GM18508 (cell line): ENCODE results near the gene SFPQ.
"Not testable (repeated sequence)": the region's sequence is repeated elsewhere in the genome, so short reads cannot be mapped to it uniquely, and the experiment has no call there.

ENCODE experiments used
- ATAC-seq: cut with Tn5 transposase; IDR thresholded peaks from one replicate; pipeline ENCODE4 v1.9.1; 2021; ENCODE audit warnings: moderate number of reproducible peaks; ENCODE audit not compliant: insufficient read depth, unreplicated experiment

The SFPQ gene, protein sequence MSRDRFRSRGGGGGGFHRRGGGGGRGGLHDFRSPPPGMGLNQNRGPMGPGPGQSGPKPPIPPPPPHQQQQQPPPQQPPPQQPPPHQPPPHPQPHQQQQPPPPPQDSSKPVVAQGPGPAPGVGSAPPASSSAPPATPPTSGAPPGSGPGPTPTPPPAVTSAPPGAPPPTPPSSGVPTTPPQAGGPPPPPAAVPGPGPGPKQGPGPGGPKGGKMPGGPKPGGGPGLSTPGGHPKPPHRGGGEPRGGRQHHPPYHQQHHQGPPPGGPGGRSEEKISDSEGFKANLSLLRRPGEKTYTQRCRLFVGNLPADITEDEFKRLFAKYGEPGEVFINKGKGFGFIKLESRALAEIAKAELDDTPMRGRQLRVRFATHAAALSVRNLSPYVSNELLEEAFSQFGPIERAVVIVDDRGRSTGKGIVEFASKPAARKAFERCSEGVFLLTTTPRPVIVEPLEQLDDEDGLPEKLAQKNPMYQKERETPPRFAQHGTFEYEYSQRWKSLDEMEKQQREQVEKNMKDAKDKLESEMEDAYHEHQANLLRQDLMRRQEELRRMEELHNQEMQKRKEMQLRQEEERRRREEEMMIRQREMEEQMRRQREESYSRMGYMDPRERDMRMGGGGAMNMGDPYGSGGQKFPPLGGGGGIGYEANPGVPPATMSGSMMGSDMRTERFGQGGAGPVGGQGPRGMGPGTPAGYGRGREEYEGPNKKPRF

DNA sequence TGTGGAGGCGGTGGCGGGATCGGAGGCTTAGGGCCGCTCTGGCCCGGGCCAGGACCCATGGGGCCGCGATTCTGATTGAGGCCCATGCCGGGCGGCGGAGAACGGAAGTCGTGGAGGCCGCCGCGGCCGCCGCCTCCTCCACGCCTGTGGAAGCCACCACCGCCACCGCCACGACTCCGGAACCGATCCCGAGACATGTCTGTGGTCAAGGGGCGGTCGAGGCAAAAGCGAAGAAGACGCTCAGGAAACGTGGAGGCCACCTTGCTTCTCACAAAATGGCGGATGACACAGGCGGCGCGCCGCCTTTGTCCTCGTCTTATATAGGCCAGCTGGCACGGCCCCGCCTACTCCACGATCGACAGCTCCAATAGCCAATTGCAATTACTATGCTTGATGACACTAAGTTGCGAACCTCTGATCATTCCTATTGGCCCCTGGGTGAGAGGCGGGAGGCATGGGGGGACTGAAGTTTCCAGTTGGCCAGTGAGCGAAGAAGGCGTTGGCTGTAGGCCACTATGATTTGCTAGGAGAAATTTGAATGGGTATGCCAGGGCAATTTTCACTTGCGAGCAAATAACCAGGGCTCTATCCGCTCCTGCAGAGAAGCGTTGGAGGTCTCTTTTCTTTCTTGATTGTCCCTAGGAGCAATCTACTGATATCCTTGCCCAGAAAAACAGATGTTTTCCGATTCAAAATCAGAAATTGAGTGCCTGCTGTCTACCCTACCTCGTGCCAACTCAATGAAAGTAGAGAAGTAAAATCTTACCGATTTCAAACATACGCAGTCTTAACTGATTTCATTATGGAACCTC, at the start of gene SFPQ:
Gene SFPQ (minus strand): TSS at position 293 of the 812 bp plus-strand sequence. CDS start 96 bp downstream, at position 197.
- ATAC-seq = peak; percentile 79

DNA sequence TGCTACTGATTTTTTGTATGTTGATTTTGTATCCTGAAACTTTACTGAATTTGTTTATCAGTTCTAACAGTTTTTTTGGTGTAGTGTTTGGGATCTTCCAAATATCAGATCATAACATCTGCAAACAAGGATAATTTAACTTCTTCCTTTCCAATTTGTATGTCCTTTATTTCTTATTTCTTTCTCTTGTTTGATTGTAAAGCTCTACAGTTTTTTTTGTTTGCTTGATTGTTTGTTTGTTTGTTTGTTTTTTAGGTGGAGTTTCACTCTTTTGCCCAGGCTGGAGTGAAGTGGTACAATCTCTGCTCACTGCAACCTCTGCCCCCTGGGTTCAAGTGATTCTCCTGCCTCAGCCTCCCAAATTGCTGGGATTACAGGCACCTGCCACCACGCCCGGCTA, 43.8 kb upstream of the SFPQ start:
- not testable (repeated sequence) for ATAC-seq

DNA sequence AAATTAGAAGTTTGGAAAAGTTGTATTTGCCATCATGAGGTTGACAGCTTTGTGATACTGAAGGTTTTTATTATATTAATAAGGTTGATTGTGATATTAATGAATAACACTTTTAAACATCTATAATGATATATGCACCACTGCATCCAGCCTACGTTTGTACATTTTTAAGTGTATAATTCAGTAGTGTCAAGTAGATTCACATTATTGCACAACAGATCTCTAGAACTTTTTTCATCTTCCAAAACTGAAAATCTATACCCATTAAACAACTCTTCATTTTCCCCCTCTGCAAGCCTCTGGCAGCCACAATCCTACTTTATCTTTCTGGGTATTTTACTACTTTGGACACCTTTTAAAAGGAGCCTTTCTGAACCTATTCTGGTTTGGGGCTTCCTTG, 38.3 kb upstream of the SFPQ start:
- no peak for ATAC-seq

DNA sequence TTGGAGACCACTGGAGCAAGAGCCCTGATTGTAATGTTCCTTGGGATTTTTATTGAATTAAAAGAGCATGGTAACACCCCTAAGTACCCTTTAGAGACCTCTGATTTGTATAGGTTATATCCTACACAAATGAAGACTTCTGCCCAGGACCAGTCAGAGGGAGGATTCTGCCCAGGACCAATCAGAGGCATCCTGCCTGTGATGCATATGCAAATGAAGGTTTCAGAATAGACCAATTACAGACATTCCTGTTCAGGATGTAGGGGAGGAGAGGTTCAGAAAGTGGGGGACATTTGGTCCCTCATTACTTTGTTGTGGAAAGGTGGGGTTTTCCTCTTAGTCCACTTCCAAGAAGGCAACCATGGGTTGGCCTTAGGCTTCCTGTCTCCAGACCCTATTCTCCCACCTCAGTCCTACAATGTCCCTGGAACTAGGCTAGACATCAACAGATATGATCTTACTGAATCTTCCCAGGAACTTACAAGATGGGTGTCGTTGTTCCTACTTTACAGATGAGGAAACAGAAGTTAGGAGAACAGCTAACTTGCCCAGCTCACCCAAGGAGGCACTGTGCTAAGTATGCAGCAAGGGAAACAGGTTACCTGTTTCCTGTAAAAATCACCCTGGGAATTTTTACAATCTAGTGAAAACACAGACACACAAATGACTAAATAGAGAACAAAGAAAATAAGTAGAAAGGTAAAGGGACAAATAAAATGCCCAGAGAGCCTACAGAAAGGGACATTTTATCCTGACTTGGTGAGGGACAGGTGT, 36.8 kb upstream of the SFPQ start:
- no peak for ATAC-seq

DNA sequence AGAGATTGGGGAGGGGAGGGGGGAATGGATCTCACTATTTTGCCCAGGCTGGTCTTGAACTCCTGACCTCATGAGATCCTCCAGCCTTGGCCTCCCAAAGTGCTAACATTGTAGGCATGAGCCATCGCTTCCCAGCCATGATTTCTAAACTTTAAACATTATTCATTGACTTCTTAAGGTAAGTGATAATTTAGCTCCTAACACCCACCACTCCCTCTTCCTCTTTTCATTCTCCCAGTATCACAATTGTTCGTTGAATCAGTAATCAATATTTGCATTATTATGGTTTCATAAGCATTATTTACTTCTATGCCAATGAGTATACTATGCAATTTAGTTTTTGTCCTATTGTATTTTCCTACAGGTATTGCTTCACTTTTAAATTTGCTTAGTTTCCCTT, 33.6 kb upstream of the SFPQ start:
- ATAC-seq = no peak

DNA sequence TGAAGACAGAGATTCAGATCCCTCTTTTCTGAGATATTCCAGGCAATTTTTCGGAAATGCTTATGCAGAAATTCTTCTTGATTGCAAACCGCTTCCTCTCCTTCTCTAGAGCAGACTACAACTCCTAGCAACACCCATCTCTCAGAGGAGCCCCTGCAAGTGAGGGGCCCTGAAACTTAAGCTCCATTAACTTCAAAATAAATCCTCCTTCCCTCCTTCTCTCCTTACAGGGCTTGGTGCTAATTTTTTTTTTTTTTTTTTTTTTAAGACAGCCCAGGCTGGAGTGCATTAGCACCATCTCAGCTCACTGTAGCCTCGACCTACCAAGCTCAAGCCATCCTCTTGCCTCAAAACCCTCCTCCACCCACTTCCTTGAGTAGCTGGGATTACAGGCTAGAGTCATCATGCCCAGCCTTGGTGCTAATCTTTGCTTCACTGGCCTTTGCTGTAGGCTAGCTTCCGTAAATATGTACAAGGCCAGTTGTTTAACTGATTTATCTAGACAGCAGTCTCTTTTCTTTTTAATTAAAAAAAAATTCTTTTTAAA, 30.2 kb upstream of the SFPQ start:
- ATAC-seq = no peak

DNA sequence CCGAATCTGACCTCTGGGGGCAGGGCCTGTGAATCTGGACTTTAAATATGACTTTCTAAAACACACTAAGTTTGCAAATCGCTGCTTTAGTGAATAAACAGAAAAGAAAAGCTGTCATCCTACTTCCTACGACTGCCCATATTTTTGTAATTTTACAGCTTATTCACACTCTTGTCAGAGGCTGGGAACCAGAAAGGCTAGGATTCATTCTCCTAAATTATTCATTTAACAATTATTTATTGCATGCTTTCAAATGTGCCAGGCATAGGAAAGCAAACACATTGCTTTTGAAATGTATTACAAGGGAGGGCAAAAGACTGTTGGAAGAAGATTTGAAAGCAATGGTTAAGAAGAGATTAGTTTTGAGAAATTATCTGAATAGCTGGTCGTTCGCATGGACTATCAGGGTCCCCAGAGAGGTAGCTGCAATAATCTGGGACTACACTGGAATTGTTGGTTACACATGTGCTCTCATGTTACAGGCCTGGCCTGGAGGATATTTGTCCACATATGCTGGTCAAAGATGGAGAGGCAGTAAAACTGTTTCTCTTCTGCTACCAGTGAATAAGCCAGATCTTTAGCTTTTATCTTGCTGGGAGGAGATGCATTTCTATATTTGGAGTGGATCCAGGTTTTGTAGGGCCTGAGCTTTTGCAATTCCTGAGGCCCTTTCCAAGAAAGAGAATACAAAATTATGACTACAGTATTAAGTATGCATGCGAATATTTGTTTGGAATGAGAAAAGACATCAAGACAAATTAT, 29.6 kb upstream of the SFPQ start:
- no peak for ATAC-seq

DNA sequence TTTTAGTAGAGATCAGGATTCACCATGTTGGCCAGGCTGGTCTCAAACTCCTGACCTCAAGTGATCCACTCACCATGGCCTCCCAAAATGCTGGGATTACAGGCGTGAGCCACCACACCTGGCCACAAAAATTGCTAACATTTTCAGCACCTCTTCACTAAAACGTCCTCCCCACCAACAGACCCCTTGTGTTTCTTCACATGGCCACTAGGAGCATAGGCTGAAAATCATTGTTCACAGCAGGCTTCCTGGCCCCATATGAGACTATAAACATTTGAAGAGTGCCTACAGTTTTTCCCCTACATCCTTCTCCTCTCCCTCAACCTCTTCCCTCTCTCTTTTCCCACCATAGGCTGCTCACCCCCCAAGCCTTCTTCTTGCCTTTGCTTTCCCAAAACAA, 28.0 kb upstream of the SFPQ start:
- ATAC-seq = no peak

DNA sequence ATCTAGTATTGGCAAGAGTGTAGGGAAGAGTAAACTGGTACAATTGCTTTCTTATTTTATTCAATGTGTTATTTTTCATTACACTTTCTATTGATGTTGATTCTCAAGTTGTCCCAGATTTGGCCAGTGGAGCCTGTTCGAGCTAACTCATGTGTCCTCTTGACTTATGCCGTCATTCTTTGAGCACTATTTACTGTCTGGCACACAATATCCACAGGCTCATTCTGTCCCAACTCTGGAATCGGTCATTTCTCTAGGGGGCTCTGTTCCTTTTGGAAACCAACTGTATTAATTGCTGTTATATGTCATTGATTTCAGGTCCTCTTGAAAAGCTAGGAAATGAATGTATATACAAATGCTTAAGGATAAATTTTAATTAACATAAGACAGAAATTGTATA, 22.4 kb upstream of the SFPQ start:
- no peak for ATAC-seq

DNA sequence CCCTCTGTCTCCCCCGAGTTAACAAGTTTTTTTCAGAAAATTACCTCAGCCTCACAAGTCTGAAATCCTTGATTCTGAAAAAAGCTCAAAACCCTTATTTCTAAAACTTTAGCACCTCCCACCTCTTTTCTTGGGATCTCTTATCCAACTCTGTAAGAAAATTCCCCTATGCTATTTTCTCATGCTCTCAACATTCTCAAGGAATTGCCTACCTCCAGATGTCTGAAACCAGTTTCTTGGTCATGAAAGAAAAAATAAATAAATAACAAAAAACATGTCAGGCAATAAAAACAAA, 18.1 kb upstream of the SFPQ start:
- ATAC-seq = no peak

DNA sequence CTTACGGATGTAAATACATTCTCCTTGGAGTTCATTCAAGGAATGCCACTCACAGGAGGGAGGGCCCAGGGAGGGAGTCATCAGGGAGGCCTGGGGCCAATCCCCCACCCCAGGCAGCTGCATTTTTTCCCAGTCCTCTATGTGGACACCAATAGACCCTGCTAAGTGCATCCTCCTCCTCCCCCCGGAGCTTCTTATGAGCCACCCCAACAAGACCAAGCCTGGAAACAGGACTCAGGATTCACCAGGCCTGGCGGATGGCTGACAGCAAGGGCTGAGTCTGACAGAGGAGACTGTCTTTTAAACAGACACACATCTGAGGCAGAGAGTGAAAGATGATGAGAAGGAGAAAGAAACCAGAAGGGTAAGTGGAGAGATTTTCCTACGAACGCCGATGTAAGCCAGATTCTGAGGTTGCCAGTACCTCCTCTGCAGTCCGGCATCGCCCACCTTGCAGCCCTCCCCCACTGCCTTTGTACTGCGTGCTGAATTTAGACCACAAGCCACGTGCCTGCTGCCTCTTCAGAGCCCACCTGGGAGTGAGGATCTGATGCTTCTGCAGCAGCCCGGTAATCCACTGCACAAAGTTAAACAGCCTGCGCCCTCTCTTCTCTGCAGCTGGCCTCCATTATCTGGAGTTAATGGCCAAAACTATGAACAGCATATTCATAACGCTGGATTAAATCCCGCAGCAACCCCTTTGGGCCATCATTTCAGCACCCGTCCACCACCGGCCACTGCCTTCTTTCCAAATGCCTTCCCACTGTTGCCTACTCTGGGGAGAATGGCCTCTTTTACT, 17.6 kb upstream of the SFPQ start:
- no peak for ATAC-seq

DNA sequence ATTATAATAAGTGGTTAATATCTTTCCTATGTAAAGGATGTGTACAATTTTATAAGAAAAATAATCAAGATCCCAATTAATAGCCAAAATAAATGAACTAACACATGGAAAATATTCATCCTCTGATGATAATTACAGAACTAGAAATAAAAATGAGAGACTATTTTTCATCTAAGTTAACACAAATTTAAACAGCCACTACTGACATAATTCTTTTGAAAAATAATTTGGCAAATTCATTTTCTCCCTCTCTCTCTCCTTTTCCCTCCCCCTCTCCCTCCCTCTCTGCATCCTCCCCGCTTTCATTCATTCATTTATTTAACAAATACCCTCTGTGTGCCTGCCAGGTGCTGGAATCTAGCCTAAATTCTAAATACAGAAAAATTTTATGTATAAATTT, 10.3 kb upstream of the SFPQ start:
- no peak for ATAC-seq

DNA sequence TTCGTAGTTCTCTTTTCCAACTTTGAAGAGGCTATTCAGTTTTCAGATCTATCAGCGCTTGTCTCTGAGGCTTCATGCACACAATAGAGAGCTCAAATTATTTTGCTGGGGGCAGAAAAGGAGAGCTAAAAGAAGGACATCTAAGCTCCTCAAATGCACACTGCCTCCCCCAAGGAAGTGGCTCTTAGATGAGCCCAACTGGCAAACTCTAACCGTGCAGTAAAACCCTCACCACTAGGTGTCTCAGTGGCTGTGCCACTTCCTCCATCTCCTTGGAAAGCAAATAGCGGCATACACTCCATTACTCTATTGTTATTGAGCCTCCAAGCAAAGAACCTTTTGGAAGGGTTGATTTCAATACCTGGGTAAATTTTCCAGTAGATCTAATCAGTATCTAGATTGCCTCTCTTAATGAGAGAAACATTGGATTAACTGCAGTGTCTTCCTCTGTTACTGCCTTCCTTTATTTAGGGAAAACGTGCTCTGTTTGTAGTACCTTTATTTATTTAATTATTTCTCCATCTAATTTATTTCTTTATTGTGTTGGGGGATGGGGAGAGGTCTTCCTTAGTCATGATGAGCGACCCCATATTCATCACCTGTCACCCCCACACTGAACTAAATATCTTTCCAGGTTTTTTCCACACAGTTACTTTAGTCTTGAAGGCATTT, 9.2 kb upstream of the SFPQ start:
- ATAC-seq = no peak

DNA sequence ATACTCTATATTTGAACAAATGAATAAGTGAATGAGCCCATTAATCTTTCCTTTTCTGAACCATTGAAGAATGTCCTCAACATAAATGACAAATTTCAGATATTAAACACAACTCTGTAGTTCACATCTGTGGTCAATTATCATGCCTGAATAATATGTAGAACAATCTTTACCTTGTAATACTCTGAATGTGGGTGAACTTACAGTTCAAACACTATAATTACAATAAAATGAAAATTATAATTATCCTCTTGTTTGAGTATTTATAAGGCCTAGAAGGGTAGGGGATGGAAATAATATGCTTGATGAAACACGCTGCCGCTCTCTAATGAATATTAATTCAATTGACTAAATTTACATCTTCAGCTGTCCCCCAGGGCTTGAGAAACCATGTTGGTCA, 8.7 kb upstream of the SFPQ start:
- no peak for ATAC-seq

DNA sequence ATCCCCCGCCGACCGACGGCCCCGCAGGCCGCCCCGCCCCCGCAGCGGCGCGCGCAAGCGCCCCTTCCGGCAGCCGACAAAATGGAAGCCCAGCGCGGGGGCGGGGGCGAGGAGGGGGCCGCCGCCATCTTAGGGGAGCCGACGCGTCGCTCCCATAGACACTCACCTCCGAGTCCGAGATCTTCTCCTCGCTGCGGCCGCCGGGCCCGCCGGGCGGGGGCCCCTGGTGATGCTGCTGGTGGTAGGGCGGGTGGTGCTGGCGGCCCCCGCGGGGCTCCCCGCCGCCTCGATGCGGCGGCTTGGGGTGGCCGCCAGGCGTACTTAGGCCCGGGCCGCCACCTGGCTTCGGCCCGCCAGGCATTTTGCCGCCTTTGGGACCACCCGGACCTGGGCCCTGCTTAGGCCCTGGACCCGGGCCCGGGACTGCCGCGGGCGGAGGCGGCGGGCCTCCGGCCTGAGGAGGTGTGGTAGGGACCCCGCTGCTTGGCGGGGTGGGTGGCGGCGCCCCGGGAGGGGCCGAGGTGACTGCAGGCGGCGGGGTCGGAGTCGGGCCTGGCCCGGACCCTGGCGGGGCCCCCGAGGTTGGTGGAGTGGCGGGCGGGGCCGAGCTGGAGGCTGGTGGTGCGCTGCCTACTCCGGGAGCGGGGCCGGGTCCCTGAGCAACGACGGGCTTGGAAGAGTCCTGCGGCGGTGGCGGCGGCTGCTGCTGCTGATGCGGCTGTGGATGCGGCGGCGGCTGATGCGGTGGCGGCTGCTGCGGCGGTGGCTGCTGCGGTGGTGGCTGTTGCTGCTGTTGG, 691 bp downstream of the SFPQ start:
- ATAC-seq = no peak

DNA sequence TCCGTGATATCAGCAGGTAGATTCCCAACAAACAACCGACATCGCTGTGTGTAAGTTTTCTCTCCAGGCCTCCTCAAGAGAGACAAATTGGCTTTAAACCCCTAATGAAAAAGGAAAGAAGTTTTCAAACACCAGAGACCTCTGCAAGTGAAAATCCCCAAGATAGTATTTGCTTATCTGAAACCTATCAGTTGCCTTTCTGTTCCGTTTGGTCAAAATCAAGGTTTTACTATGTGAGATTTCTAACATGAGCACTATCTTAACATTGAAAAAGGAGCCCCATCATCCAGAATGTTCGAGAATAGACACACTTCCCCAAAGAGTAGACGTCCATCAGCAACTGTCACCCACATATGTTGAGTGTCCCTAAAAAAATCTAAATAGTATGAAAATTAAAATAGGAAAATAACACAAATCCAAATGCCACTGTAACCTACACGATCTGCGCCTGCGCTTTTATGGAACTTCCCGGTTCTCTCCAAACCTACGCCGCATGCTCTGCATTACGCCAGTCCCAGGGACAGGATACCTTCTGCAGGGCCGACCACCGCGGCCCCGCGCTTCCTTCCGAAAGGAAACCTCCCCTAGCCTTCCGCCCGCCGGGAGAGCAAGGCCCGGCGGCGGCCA, 1.4 kb downstream of the SFPQ start:
- no peak for ATAC-seq

DNA sequence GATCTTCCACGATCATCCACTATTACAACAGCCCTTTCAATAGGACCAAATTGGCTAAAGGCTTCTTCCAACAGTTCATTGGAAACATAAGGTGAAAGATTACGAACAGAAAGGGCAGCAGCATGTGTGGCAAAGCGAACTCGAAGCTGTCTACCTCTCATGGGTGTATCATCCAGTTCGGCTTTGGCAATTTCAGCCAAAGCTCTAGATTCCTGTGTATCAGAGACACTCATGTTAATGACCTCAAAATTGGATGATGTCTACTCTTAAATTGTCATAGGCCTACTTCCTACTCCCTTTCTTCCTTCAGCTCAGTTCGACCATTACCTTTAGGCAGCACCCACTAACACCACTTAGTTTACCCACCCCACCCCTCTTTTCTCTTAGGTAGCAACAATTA, 2.2 kb downstream of the SFPQ start:
- ATAC-seq = no peak
